SK-N-SH (cell line): ENCODE data around the gene KDELR1.

ENCODE experiments used
- GABPA ChIP-seq: IDR thresholded peaks from 2 replicates; pipeline ENCODE4 v1.4.0; 2012; ENCODE audit warnings: low read depth, mild to moderate bottlenecking
- NRF1 ChIP-seq: IDR thresholded peaks from 2 replicates; pipeline ENCODE4 v1.6.1; 2012; ENCODE audit warnings: low read depth, mild to moderate bottlenecking, low read length
- POLR2AphosphoS5 ChIP-seq: IDR thresholded peaks from 2 replicates; pipeline ENCODE4 v1.6.1; 2012; ENCODE audit warnings: low read depth, low read length
- RFX5 ChIP-seq: IDR thresholded peaks from 2 replicates; pipeline ENCODE4 v1.6.1; 2012; ENCODE audit warnings: mild to moderate bottlenecking, improper control_type of control experiment, low read length
- YY1 ChIP-seq: IDR thresholded peaks from 2 replicates; pipeline ENCODE4 v1.4.0; 2012; ENCODE audit warnings: low read depth, mild to moderate bottlenecking
- TF ChIP-seq, protein P1 (sequence below): fragments of 200-600 bp; sonication (generic); IDR thresholded peaks from 2 replicates; pipeline ENCODE4 v1.6.1; 2017; ENCODE audit warnings: antibody characterized with exemption, mild to moderate bottlenecking, moderate library complexity

DNA sequence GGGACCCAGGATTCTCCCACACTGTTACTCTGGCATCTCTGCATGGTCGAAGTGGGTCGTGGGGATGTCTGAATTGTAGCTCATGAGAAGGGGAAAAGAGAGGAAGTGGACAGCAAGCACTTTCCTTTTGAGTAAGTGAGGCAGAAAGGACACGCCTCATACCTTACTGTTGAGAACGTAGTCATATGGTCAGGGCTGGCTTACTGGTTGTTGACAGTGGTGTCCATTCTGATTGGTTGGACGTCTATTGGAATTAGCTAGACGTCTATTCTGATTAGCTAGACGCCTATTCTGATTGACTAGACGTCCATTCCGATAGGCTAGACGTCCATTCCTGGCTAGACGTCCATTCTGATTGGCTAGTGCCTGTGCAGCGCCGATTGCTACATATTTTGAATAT, 14.5 kb upstream of the KDELR1 start:
- TF ChIP-seq NRF1 = no peak
- no peak for TF ChIP-seq POLR2AphosphoS5
- TF ChIP-seq YY1 = no peak
- TF ChIP-seq RFX5 = no peak
- TF ChIP-seq, protein P1, sequence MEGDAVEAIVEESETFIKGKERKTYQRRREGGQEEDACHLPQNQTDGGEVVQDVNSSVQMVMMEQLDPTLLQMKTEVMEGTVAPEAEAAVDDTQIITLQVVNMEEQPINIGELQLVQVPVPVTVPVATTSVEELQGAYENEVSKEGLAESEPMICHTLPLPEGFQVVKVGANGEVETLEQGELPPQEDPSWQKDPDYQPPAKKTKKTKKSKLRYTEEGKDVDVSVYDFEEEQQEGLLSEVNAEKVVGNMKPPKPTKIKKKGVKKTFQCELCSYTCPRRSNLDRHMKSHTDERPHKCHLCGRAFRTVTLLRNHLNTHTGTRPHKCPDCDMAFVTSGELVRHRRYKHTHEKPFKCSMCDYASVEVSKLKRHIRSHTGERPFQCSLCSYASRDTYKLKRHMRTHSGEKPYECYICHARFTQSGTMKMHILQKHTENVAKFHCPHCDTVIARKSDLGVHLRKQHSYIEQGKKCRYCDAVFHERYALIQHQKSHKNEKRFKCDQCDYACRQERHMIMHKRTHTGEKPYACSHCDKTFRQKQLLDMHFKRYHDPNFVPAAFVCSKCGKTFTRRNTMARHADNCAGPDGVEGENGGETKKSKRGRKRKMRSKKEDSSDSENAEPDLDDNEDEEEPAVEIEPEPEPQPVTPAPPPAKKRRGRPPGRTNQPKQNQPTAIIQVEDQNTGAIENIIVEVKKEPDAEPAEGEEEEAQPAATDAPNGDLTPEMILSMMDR = no peak
- no peak for TF ChIP-seq GABPA
